Caco-2 (cell line): Measurements from ENCODE around the gene SLC39A9. TPM values are rescaled to one million over a fixed set of nuclear protein-coding genes. Genes with fewer than 3 reads are reported as not detected.

Experiments
- BruUV-seq: library from RNA; stranded (reverse); fragments of 400-500 nt; replicated peaks from 2 replicates; lab custom pipeline; 2021; lab: Mats Ljungman, UMichigan
- CTCF ChIA-PET: fragments of 300-600 bp; sonication (Branson Sonifier 250); formaldehyde crosslinking; loops from one replicate; lab custom pipeline; 2022; ENCODE audit warnings: antibody characterized with exemption; lab: Charles Lee
- POLR2A ChIA-PET: fragments of 300-600 bp; sonication (Branson Sonifier 250); formaldehyde crosslinking; loops from one replicate; lab custom pipeline; 2022; ENCODE audit warnings: antibody characterized with exemption; lab: Charles Lee
- DNase-seq, 2 experiments: peaks; one replicate each; pipeline versions ENCODE4 v3.0.0 to v3.0.0-alpha.2; 2020 to 2022
- H3K27me3 ChIP-seq: replicated peaks from 2 replicates; pipeline ENCODE4 v1.6.0; 2011; ENCODE audit warnings: low read length; ENCODE audit not compliant: control insufficient read depth, insufficient read depth
- H3K36me3 ChIP-seq: 2 replicates; pipeline ENCODE4 v1.5.1; 2011; ENCODE audit warnings: low read length; ENCODE audit not compliant: control insufficient read depth, insufficient read depth
- H3K4me1 ChIP-seq: fragments of 250-450 bp; sonication (Bioruptor Pico); 2 replicates; pipeline ENCODE4 v1.5.1; 2020; ENCODE audit warnings: mild to moderate bottlenecking
- H3K4me3 ChIP-seq: 2 replicates; pipeline ENCODE4 v1.5.1; 2011; ENCODE audit warnings: low read depth, mild to moderate bottlenecking, control low read depth, low read length
- H3K9me3 ChIP-seq: fragments of 250-450 bp; sonication (Bioruptor Pico); 2 replicates; pipeline ENCODE4 v1.5.1; 2020; ENCODE audit warnings: mild to moderate bottlenecking, moderate library complexity
- H3K27ac Mint-ChIP-seq: one replicate; pipeline ENCODE4 v1.8.0; 2022; ENCODE audit warnings: mixed read lengths; ENCODE audit not compliant: unreplicated experiment
- H3K27me3 Mint-ChIP-seq: one replicate; pipeline ENCODE4 v1.8.0; 2022; ENCODE audit warnings: mixed read lengths; ENCODE audit not compliant: insufficient read depth, unreplicated experiment
- H3K36me3 Mint-ChIP-seq: one replicate; pipeline ENCODE4 v1.8.0; 2022; ENCODE audit warnings: mild to moderate bottlenecking, mixed read lengths; ENCODE audit not compliant: insufficient read depth, unreplicated experiment
- H3K4me1 Mint-ChIP-seq: one replicate; pipeline ENCODE4 v1.8.0; 2022; ENCODE audit warnings: low read depth, mixed read lengths; ENCODE audit not compliant: unreplicated experiment
- H3K4me3 Mint-ChIP-seq: one replicate; pipeline ENCODE4 v1.8.0; 2022; ENCODE audit warnings: mild to moderate bottlenecking, moderate library complexity, mixed read lengths; ENCODE audit not compliant: unreplicated experiment
- H3K9me3 Mint-ChIP-seq: one replicate; pipeline ENCODE4 v1.8.0; 2022; ENCODE audit warnings: mixed read lengths; ENCODE audit not compliant: unreplicated experiment
- intact Hi-C: fragments of 100-400 bp; cut with micrococcal nuclease; formaldehyde crosslinking; loops from one replicate; pipeline ENCODE4 v1.10.0; 2022; ENCODE audit not compliant: unreplicated experiment
- total RNA-seq: library from RNA; stranded (reverse); gene quantifications from 2 replicates; pipeline ENCODE4 v1.2.3, GENCODE V29; 2022
- TF ChIP-seq, protein P1 (sequence below), 2 experiments: fragments of 200-600 bp in 1 of 2; IDR thresholded peaks; 1 replicate in 1 of 2; 2 replicates in 1 of 2; pipeline versions ENCODE4 v1.5.1 to v1.8.0; 2011 to 2022; ENCODE audit warnings: antibody characterized with exemption in 1 of 2, control low read depth in 1 of 2, inconsistent platforms in 1 of 2, low read depth in 1 of 2, low read length in 1 of 2, mild to moderate bottlenecking in 1 of 2, moderate library complexity in 1 of 2; ENCODE audit not compliant: insufficient read depth in 1 of 2, severe bottlenecking in 1 of 2, unreplicated experiment in 1 of 2

The SLC39A9 gene
- total RNA-seq, 1 experiment from 2014 or later: 96.4 TPM

- no peak for DNase-seq
- Mint-ChIP-seq H3K4me1 (peaks cover 13% of the 10 kb centered on the region), H3K9me3 (no peaks in the 10 kb centered on the region), H3K36me3 (peaks cover 7% of the 10 kb centered on the region), H3K4me3 (no peak overlapping the region), H3K27ac (no peak overlapping the region), H3K27me3 (no peaks in the 10 kb centered on the region)
- Histone ChIP-seq H3K9me3 (no peaks in the 10 kb centered on the region), H3K27me3 (no peaks in the 10 kb centered on the region), H3K36me3 (no peaks in the 10 kb centered on the region), H3K4me1 (no peaks in the 10 kb centered on the region), H3K4me3 (no peak overlapping the region)
- ChIA-PET CTCF (interaction anchor here (1.2 kb wide), 1 partner anchor 14 kb away, joined by 3 read pairs; no protein-coding TSS in a partner anchor), POLR2A (no interaction called here)
- TF ChIP-seq, protein P1, sequence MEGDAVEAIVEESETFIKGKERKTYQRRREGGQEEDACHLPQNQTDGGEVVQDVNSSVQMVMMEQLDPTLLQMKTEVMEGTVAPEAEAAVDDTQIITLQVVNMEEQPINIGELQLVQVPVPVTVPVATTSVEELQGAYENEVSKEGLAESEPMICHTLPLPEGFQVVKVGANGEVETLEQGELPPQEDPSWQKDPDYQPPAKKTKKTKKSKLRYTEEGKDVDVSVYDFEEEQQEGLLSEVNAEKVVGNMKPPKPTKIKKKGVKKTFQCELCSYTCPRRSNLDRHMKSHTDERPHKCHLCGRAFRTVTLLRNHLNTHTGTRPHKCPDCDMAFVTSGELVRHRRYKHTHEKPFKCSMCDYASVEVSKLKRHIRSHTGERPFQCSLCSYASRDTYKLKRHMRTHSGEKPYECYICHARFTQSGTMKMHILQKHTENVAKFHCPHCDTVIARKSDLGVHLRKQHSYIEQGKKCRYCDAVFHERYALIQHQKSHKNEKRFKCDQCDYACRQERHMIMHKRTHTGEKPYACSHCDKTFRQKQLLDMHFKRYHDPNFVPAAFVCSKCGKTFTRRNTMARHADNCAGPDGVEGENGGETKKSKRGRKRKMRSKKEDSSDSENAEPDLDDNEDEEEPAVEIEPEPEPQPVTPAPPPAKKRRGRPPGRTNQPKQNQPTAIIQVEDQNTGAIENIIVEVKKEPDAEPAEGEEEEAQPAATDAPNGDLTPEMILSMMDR (IDR thresholded peaks at IDR 0.05; ENCODE audit: insufficient read depth in 1 of 2, low read depth in 1 of 2, low read length in 1 of 2, severe bottlenecking in 1 of 2, unreplicated experiment in 1 of 2): no peak
- intact Hi-C loops: no loop called here
- no TSS peak for BruUV-seq
Measured at GRCh38 chr14:69370061-69370460, 28.4 kb upstream of the SLC39A9 start.

DNA sequence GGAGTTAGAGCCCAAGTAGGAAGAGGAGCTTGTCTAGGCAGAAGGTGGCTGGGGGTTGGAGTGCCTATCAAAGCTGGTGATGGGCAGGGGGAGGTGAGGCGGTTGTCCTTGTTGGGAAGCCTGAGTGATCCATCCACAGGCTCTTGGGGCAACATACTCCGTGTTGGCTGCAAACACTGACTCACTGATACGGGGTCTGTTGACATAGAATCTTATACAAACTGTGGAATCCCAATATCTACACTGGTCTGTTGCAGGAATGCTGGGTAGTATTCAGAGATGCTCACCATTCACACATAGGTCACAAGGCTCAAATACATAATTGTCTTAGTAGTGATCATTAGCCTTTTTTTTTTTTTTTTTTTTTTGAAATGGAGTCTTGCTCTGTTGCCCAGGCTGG lies 26.3 kb upstream of the SLC39A9 start:
- ChIA-PET POLR2A (no interaction called here), CTCF (interaction anchor here (0.6 kb wide), 1 partner anchor 111 kb away, joined by 4 read pairs; no protein-coding TSS in a partner anchor)
- Histone ChIP-seq H3K36me3 (no peaks in the 10 kb centered on the region), H3K4me3 (no peak overlapping the region), H3K9me3 (no peaks in the 10 kb centered on the region), H3K27me3 (no peaks in the 10 kb centered on the region), H3K4me1 (no peaks in the 10 kb centered on the region)
- no peak overlapping the region for H3K4me3 Mint-ChIP-seq
- H3K27ac Mint-ChIP-seq: no peak overlapping the region
- H3K9me3 Mint-ChIP-seq: peaks cover 13% of the 10 kb centered on the region
- BruUV-seq: no TSS peak
- DNase-seq: peak in 1 of 2 experiments; percentile 18
- intact Hi-C loops: no loop called here
- peaks cover 13% of the 10 kb centered on the region for H3K4me1 Mint-ChIP-seq
- no peaks in the 10 kb centered on the region for H3K27me3 Mint-ChIP-seq
- TF ChIP-seq, protein P1 (IDR thresholded peaks at IDR 0.05; ENCODE audit: insufficient read depth in 1 of 2, low read depth in 1 of 2, low read length in 1 of 2, severe bottlenecking in 1 of 2, unreplicated experiment in 1 of 2): no peak
- H3K36me3 Mint-ChIP-seq: peaks cover 24% of the 10 kb centered on the region

GRCh38 chr14:69373104-69373503 lies 25.4 kb upstream of the SLC39A9 start:
- Histone ChIP-seq H3K9me3 (no peaks in the 10 kb centered on the region), H3K4me3 (no peak overlapping the region), H3K4me1 (no peaks in the 10 kb centered on the region), H3K27me3 (no peaks in the 10 kb centered on the region), H3K36me3 (no peaks in the 10 kb centered on the region)
- TF ChIP-seq, protein P1 (IDR thresholded peaks at IDR 0.05; ENCODE audit: insufficient read depth in 1 of 2, low read depth in 1 of 2, low read length in 1 of 2, severe bottlenecking in 1 of 2, unreplicated experiment in 1 of 2): no peak
- Mint-ChIP-seq H3K4me1 (peaks cover 13% of the 10 kb centered on the region), H3K4me3 (no peak overlapping the region), H3K9me3 (peaks cover 13% of the 10 kb centered on the region), H3K27me3 (no peaks in the 10 kb centered on the region), H3K36me3 (peaks cover 29% of the 10 kb centered on the region), H3K27ac (no peak overlapping the region)
- CTCF ChIA-PET: no interaction called here
- intact Hi-C loops: no loop called here
- no peak for DNase-seq
- POLR2A ChIA-PET: no interaction called here
- BruUV-seq: no TSS peak
